Left cardiac atrium (tissue), 2 donors: ENCODE data around the gene KRTAP9-8. TPM values are rescaled to one million over a fixed set of nuclear protein-coding genes. Genes with fewer than 3 reads are reported as not detected.

Experiments used
- total RNA-seq, 2 donors: library from RNA; stranded (reverse); fragmentation: NEBNext Ultra II Directional; extraction: Animal tissue kit (Norgen Biotek cat#: 25700); gene quantifications; one replicate each; pipeline ENCODE4 v1.2.1, GENCODE V29; 2021
- donor health status: DM: no; HTN: yes; CAD: no; lungs with severe emphysema.
- donor health status: DM: yes; HTN: yes; CAD: no.

The KRTAP9-8 gene
- total RNA-seq, 2 donors from 2014 or later = not detected

Other genes starting within 250 kb of the KRTAP9-8 start
- gene KRTAP3-3, start 243.8 kb upstream of the KRTAP9-8 start, total RNA-seq = not detected
- not detected for gene KRTAP3-2, start 238.1 kb upstream of the KRTAP9-8 start, total RNA-seq
- not detected for gene KRTAP3-1, start 228.9 kb upstream of the KRTAP9-8 start, total RNA-seq
- not detected for gene KRTAP1-5, start 210.8 kb upstream of the KRTAP9-8 start, total RNA-seq
- gene KRTAP1-4, start 207.8 kb upstream of the KRTAP9-8 start, total RNA-seq = not detected
- not detected for gene KRTAP1-3, start 203.1 kb upstream of the KRTAP9-8 start, total RNA-seq
- gene KRTAP1-1, start 196.5 kb upstream of the KRTAP9-8 start, total RNA-seq = not detected
- gene KRTAP2-1, start 190.7 kb upstream of the KRTAP9-8 start, total RNA-seq = not detected
- gene KRTAP2-2, start 182.8 kb upstream of the KRTAP9-8 start, total RNA-seq = not detected
- gene KRTAP2-3, start 177.9 kb upstream of the KRTAP9-8 start, total RNA-seq = not detected
- not detected for gene KRTAP2-4, start 172.1 kb upstream of the KRTAP9-8 start, total RNA-seq
- gene KRTAP4-7, start 153.8 kb upstream of the KRTAP9-8 start, total RNA-seq = not detected
- gene KRTAP4-8, start 139.9 kb upstream of the KRTAP9-8 start, total RNA-seq = not detected
- gene KRTAP4-16, start 135.8 kb upstream of the KRTAP9-8 start, total RNA-seq = not detected
- not detected for gene KRTAP4-9, start 132.6 kb upstream of the KRTAP9-8 start, total RNA-seq
- not detected for gene KRTAP4-11, start 119.6 kb upstream of the KRTAP9-8 start, total RNA-seq
- gene KRTAP4-12, start 113.8 kb upstream of the KRTAP9-8 start, total RNA-seq = not detected
- not detected for gene KRTAP4-6, start 97.5 kb upstream of the KRTAP9-8 start, total RNA-seq
- gene KRTAP4-5, start 88.2 kb upstream of the KRTAP9-8 start, total RNA-seq = not detected
- not detected for gene KRTAP4-4, start 77.3 kb upstream of the KRTAP9-8 start, total RNA-seq
- gene KRTAP4-3, start 69.8 kb upstream of the KRTAP9-8 start, total RNA-seq = not detected
- gene KRTAP4-2, start 59.8 kb upstream of the KRTAP9-8 start, total RNA-seq = not detected
- gene KRTAP4-1, start 53.1 kb upstream of the KRTAP9-8 start, total RNA-seq = not detected
- not detected for gene KRTAP9-1, start 48.1 kb upstream of the KRTAP9-8 start, total RNA-seq
- gene KRTAP9-2, start 11.4 kb upstream of the KRTAP9-8 start, total RNA-seq = not detected
- not detected for gene KRTAP9-3, start 5.5 kb upstream of the KRTAP9-8 start, total RNA-seq
- not detected for gene KRTAP9-4, start 11.7 kb downstream of the KRTAP9-8 start, total RNA-seq
- not detected for gene KRTAP9-9, start 17.4 kb downstream of the KRTAP9-8 start, total RNA-seq
- gene KRTAP9-6, start 27.4 kb downstream of the KRTAP9-8 start, total RNA-seq = not detected
- gene KRTAP9-7, start 37.7 kb downstream of the KRTAP9-8 start, total RNA-seq = not detected
- not detected for gene KRTAP29-1, start 64.9 kb downstream of the KRTAP9-8 start, total RNA-seq
- not detected for gene KRTAP16-1, start 71.3 kb downstream of the KRTAP9-8 start, total RNA-seq
- not detected for gene KRTAP17-1, start 77.7 kb downstream of the KRTAP9-8 start, total RNA-seq
- gene KRT33A, start 112.8 kb downstream of the KRTAP9-8 start, total RNA-seq = not detected
- not detected for gene KRT33B, start 131.8 kb downstream of the KRTAP9-8 start, total RNA-seq
- gene KRT34, start 144.3 kb downstream of the KRTAP9-8 start, total RNA-seq = not detected
- gene KRT31, start 159.6 kb downstream of the KRTAP9-8 start, total RNA-seq = not detected
- not detected for gene KRT37, start 186.6 kb downstream of the KRTAP9-8 start, total RNA-seq
- gene KRT38, start 203.0 kb downstream of the KRTAP9-8 start, total RNA-seq = not detected
- gene KRT32, start 229.4 kb downstream of the KRTAP9-8 start, total RNA-seq = not detected
- gene KRT35, start 243.2 kb downstream of the KRTAP9-8 start, total RNA-seq = not detected